Osteocyte (in vitro differentiated cells): Measurements from ENCODE around the gene EZR. TPM values are rescaled to one million over a fixed set of nuclear protein-coding genes. Genes with fewer than 3 reads are reported as not detected.

Source experiments
- DNase-seq: peaks from one replicate; pipeline ENCODE4 v3.0.0; 2021; ENCODE audit warnings: mixed read lengths; ENCODE audit not compliant: unreplicated experiment; ENCODE audit errors: extremely low spot score
- H3K27ac Mint-ChIP-seq: one replicate; pipeline ENCODE4 v1.8.0; 2021; ENCODE audit warnings: mild to moderate bottlenecking, mixed read lengths; ENCODE audit not compliant: unreplicated experiment
- H3K27me3 Mint-ChIP-seq: one replicate; pipeline ENCODE4 v1.8.0; 2021; ENCODE audit warnings: mixed read lengths; ENCODE audit not compliant: unreplicated experiment
- H3K36me3 Mint-ChIP-seq: one replicate; pipeline ENCODE4 v1.8.0; 2021; ENCODE audit warnings: mixed read lengths; ENCODE audit not compliant: unreplicated experiment
- H3K4me1 Mint-ChIP-seq: one replicate; pipeline ENCODE4 v1.8.0; 2021; ENCODE audit warnings: mixed read lengths; ENCODE audit not compliant: unreplicated experiment
- H3K4me3 Mint-ChIP-seq: one replicate; pipeline ENCODE4 v1.8.0; 2021; ENCODE audit warnings: mild to moderate bottlenecking, moderate library complexity, mixed read lengths; ENCODE audit not compliant: unreplicated experiment
- H3K9me3 Mint-ChIP-seq: one replicate; pipeline ENCODE4 v1.8.0; 2021; ENCODE audit warnings: mixed read lengths; ENCODE audit not compliant: unreplicated experiment
- total RNA-seq: library from RNA; stranded (reverse); gene quantifications from 2 replicates; pipeline ENCODE4 v1.2.1, GENCODE V29; 2021
- TF ChIP-seq, protein P1 (sequence below): fragments of 200-600 bp; sonication (generic); IDR thresholded peaks from 2 replicates; pipeline ENCODE4 v1.5.0; 2021; ENCODE audit warnings: antibody characterized with exemption, mild to moderate bottlenecking, moderate library complexity

The EZR gene
- total RNA-seq, 1 donor from 2014 or later = 41.1 TPM

DNA sequence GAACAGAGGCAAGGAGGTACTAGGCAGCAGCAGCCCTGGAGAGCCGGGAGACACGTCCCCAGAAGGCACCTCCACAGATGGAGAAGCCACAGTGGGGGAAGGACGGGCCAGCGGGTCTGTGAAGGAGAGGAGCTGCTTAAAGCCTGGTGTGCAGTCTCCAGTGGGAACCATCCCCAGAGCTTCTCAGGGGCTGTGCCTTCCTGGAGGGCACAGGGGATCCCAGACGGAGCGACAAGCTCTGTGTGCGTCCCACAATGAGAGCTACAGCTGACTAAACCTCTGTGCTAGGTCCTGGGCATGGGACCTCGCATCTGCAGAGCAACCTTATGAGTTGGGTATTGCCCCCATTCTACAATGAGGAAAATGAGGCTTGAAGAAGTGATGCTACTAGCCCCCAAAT lies 50.7 kb downstream of the EZR start:
- Mint-ChIP-seq H3K4me1 (peaks cover 4% of the 10 kb centered on the region), H3K9me3 (no peaks in the 10 kb centered on the region), H3K36me3 (peaks cover 56% of the 10 kb centered on the region), H3K27me3 (no peaks in the 10 kb centered on the region), H3K4me3 (no peak overlapping the region), H3K27ac (no peak overlapping the region)
- DNase-seq = no peak
- TF ChIP-seq, protein P1, sequence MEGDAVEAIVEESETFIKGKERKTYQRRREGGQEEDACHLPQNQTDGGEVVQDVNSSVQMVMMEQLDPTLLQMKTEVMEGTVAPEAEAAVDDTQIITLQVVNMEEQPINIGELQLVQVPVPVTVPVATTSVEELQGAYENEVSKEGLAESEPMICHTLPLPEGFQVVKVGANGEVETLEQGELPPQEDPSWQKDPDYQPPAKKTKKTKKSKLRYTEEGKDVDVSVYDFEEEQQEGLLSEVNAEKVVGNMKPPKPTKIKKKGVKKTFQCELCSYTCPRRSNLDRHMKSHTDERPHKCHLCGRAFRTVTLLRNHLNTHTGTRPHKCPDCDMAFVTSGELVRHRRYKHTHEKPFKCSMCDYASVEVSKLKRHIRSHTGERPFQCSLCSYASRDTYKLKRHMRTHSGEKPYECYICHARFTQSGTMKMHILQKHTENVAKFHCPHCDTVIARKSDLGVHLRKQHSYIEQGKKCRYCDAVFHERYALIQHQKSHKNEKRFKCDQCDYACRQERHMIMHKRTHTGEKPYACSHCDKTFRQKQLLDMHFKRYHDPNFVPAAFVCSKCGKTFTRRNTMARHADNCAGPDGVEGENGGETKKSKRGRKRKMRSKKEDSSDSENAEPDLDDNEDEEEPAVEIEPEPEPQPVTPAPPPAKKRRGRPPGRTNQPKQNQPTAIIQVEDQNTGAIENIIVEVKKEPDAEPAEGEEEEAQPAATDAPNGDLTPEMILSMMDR = no peak

DNA sequence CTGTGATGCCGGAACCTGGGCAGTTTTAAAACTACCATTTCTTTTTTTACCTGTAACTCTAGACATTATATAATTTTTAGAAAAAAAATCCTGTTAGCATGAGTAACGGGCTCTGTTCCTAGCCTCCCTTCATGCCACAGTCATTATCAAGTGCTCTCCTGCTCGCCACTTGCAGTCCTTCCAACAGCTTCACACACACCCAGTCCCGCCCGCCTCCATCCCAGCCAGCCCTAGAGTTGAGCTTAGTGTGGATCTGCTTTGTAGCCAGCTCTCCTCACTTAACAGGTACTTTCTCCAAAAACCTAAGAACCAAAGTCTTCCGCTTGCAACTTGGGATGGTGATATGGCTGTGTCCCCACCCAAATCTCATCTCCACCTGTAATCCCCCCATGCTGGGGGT lies 51.5 kb downstream of the EZR start:
- no peaks in the 10 kb centered on the region for H3K27me3 Mint-ChIP-seq
- no peaks in the 10 kb centered on the region for H3K4me1 Mint-ChIP-seq
- no peak overlapping the region for H3K27ac Mint-ChIP-seq
- peaks cover 51% of the 10 kb centered on the region for H3K36me3 Mint-ChIP-seq
- H3K9me3 Mint-ChIP-seq = no peaks in the 10 kb centered on the region
- no peak overlapping the region for H3K4me3 Mint-ChIP-seq
- TF ChIP-seq, protein P1 = no peak
- no peak for DNase-seq

DNA sequence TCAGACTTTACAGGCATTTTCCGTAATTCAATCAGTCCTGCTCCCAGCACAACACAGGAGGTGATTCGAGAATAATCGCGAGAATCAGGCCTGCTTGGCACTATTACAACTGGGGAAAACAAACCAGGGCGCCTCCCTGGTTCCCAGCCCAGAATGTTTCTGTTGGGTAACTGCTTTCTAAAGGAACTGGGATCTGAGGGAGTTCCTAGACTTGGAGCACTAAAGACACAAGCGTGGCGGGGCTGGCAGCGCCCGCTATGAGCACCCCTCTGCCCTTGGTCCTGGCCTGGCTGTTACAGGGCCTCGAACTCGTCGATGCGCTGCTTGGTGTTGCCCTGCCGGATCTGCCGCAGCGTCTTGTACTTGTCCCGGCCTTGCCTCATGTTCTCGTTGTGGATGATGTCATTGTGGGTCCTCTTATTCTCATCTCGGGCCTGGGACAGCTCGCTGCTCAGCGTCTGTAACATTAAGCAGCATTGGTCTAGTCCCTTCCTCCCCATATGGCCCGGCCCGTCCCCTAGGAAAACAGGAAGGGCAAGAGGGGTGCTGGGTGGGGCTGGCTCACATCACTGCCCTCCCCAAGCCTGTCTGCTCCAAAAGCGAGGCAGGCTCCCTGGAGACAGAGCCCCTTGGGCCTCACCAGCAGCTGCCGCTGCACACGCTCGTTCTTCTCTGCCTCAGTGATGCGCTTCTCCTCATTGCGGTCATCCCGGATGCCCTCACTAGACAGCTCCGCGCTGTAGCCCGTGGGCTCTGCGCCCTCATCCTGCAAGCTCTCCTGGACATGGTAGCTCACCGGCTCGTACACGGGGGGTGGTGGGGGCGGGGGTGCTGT lies 52.3 kb downstream of the EZR start:
- H3K27me3 Mint-ChIP-seq = no peaks in the 10 kb centered on the region
- no peak overlapping the region for H3K4me3 Mint-ChIP-seq
- no peak for DNase-seq
- peaks cover 46% of the 10 kb centered on the region for H3K36me3 Mint-ChIP-seq
- no peak overlapping the region for H3K27ac Mint-ChIP-seq
- no peaks in the 10 kb centered on the region for H3K4me1 Mint-ChIP-seq
- TF ChIP-seq, protein P1 = no peak
- H3K9me3 Mint-ChIP-seq = no peaks in the 10 kb centered on the region

DNA sequence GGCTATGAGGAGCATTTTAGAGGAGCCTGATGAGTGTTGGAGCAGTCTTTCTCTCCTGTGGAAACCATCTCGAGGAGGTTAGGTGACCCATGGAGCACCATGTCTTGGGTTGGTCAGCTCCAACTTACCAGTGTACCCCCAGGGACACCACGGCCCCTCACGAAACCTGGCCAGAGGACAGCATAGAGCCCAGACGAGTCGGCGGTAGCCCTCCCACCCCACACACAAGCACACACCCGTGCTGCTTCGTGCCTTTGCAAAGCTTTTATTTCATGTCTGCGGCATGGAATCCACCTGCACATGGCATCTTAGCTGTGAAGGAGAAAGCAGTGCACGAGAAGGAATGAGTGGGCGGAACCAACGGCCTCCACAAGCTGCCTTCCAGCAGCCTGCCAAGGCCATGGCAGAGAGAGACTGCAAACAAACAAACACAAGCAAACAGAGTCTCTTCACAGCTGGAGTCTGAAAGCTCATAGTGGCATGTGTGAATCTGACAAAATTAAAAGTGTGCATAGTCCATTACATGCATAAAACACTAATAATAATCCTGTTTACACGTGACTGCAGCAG lies 53.6 kb downstream of the EZR start:
- TF ChIP-seq, protein P1 = no peak
- Mint-ChIP-seq H3K36me3 (peaks cover 35% of the 10 kb centered on the region), H3K27ac (no peak overlapping the region), H3K4me1 (no peaks in the 10 kb centered on the region), H3K9me3 (no peaks in the 10 kb centered on the region), H3K27me3 (no peaks in the 10 kb centered on the region), H3K4me3 (no peak overlapping the region)
- DNase-seq = no peak

DNA sequence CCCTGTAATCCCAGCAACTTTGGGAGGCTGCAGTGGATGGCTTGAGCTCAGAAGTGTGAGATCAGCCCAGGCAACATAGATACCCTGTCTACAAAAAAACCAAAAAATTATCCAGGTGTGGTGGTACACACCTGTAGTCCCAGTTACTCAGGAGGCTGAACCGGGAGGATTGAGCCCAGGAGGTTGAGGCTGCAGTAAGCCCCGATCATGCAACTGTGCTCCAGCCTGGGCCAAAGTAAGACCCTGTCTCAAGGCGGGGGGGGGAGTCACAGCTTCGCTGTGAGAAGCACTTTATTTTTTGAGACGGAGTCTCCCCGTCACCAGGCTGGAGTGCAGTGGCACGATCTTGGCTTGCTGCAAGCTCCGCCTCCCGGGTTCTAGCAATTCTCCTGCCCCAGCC lies 54.2 kb downstream of the EZR start:
- no peak overlapping the region for H3K4me3 Mint-ChIP-seq
- TF ChIP-seq, protein P1 = no peak
- no peak for DNase-seq
- H3K36me3 Mint-ChIP-seq = peaks cover 30% of the 10 kb centered on the region
- H3K27me3 Mint-ChIP-seq = no peaks in the 10 kb centered on the region
- no peak overlapping the region for H3K27ac Mint-ChIP-seq
- peaks cover under 1% of the 10 kb centered on the region for H3K4me1 Mint-ChIP-seq
- H3K9me3 Mint-ChIP-seq = no peaks in the 10 kb centered on the region
